ENCODE results near the gene SPN.
"Not testable (repeated sequence)": the region's sequence is repeated elsewhere in the genome, so short reads cannot be mapped to it uniquely, and the experiment has no call there.

GRCh38 chr16:29627661-29628075, 35.4 kb upstream of the SPN start:
- not testable (repeated sequence) for TF ChIP-seq POLR2A (IDR thresholded peaks at IDR 0.05)
- TF ChIP-seq, protein P1, sequence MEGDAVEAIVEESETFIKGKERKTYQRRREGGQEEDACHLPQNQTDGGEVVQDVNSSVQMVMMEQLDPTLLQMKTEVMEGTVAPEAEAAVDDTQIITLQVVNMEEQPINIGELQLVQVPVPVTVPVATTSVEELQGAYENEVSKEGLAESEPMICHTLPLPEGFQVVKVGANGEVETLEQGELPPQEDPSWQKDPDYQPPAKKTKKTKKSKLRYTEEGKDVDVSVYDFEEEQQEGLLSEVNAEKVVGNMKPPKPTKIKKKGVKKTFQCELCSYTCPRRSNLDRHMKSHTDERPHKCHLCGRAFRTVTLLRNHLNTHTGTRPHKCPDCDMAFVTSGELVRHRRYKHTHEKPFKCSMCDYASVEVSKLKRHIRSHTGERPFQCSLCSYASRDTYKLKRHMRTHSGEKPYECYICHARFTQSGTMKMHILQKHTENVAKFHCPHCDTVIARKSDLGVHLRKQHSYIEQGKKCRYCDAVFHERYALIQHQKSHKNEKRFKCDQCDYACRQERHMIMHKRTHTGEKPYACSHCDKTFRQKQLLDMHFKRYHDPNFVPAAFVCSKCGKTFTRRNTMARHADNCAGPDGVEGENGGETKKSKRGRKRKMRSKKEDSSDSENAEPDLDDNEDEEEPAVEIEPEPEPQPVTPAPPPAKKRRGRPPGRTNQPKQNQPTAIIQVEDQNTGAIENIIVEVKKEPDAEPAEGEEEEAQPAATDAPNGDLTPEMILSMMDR (IDR thresholded peaks at IDR 0.05): not testable (repeated sequence)

Measured in ovary (tissue), 3 donors.